ENCODE data around the gene ARSD. TPM values are rescaled to one million over a fixed set of nuclear protein-coding genes. Genes with fewer than 3 reads are reported as not detected.

The ARSD gene
- total RNA-seq, 1 experiment from 2014 or later: 12.7 TPM

DNA sequence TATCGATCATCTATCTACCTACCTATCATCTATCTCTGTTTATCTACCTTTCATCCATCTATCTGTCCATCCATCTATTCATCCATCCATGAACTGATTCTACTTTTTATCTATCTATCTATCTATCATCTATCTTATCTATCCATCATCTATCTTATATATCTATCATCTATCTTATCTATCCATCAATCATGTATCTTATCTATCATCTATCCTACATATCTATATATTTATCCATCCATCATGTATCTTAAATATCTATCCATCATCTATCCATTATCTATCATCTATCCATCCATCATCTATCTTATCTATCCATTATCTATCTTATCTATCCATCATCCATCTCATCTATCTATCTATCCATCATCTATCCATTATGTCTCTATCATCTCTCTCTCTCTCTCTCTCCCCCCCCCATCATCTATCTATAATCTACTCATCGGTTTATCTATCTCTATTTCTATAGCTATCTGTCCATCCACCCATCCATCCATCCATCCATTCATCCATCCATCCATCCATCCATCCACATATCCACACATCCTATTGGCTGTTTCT lies 20.9 kb downstream of the ARSD start:
- Histone ChIP-seq H3K36me3 (ENCODE audit: control insufficient read depth, insufficient read depth, low read length) (no peaks in the 10 kb centered on the region), H3K27me3 (ENCODE audit: control insufficient read depth, insufficient read depth, low read length) (no peaks in the 10 kb centered on the region), H3K9me3 (ENCODE audit: control insufficient read depth, insufficient read depth, low read depth, low read length) (no peaks in the 10 kb centered on the region), H3K4me3 (ENCODE audit: low read depth in 2 of 2, low read length in 2 of 2) (no peak overlapping the region), H3K4me1 (ENCODE audit: control insufficient read depth, insufficient read depth, low read length) (no peaks in the 10 kb centered on the region), H3K27ac (ENCODE audit: low read length) (no peak overlapping the region)
- BruUV-seq (replicated peaks): no TSS peak
- POLR2A ChIA-PET: no interaction called here
- in situ Hi-C loops (cut with HindIII; ENCODE audit: low pct_unique_long_range_greater_than_20kb, low sequenced_read_pairs): no loop called here
- intact Hi-C loops (cut with micrococcal nuclease; ENCODE audit: unreplicated experiment): no loop called here
- DNase-seq (ENCODE audit: low read depth, low spot score) (no peak), ATAC-seq (no peak)
- no peak for TF ChIP-seq POLR2AphosphoS5 (IDR thresholded peaks at IDR 0.05; ENCODE audit: low read depth, low read length)
- no peak for TF ChIP-seq TCF7L2 (IDR thresholded peaks at IDR 0.05; ENCODE audit: low read depth, low read length)
- TF ChIP-seq, protein P1, sequence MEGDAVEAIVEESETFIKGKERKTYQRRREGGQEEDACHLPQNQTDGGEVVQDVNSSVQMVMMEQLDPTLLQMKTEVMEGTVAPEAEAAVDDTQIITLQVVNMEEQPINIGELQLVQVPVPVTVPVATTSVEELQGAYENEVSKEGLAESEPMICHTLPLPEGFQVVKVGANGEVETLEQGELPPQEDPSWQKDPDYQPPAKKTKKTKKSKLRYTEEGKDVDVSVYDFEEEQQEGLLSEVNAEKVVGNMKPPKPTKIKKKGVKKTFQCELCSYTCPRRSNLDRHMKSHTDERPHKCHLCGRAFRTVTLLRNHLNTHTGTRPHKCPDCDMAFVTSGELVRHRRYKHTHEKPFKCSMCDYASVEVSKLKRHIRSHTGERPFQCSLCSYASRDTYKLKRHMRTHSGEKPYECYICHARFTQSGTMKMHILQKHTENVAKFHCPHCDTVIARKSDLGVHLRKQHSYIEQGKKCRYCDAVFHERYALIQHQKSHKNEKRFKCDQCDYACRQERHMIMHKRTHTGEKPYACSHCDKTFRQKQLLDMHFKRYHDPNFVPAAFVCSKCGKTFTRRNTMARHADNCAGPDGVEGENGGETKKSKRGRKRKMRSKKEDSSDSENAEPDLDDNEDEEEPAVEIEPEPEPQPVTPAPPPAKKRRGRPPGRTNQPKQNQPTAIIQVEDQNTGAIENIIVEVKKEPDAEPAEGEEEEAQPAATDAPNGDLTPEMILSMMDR (IDR thresholded peaks at IDR 0.05): no peak
- TF ChIP-seq, protein P2, sequence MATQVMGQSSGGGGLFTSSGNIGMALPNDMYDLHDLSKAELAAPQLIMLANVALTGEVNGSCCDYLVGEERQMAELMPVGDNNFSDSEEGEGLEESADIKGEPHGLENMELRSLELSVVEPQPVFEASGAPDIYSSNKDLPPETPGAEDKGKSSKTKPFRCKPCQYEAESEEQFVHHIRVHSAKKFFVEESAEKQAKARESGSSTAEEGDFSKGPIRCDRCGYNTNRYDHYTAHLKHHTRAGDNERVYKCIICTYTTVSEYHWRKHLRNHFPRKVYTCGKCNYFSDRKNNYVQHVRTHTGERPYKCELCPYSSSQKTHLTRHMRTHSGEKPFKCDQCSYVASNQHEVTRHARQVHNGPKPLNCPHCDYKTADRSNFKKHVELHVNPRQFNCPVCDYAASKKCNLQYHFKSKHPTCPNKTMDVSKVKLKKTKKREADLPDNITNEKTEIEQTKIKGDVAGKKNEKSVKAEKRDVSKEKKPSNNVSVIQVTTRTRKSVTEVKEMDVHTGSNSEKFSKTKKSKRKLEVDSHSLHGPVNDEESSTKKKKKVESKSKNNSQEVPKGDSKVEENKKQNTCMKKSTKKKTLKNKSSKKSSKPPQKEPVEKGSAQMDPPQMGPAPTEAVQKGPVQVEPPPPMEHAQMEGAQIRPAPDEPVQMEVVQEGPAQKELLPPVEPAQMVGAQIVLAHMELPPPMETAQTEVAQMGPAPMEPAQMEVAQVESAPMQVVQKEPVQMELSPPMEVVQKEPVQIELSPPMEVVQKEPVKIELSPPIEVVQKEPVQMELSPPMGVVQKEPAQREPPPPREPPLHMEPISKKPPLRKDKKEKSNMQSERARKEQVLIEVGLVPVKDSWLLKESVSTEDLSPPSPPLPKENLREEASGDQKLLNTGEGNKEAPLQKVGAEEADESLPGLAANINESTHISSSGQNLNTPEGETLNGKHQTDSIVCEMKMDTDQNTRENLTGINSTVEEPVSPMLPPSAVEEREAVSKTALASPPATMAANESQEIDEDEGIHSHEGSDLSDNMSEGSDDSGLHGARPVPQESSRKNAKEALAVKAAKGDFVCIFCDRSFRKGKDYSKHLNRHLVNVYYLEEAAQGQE (IDR thresholded peaks at IDR 0.05; ENCODE audit: insufficient read depth in 1 of 2, low read depth in 2 of 2, low read length in 1 of 2): no peak
- TF ChIP-seq SIN3A (IDR thresholded peaks at IDR 0.05; ENCODE audit: borderline replicate concordance, insufficient read depth, low read depth, low read length): no peak
- CTCF ChIA-PET: no interaction called here

DNA sequence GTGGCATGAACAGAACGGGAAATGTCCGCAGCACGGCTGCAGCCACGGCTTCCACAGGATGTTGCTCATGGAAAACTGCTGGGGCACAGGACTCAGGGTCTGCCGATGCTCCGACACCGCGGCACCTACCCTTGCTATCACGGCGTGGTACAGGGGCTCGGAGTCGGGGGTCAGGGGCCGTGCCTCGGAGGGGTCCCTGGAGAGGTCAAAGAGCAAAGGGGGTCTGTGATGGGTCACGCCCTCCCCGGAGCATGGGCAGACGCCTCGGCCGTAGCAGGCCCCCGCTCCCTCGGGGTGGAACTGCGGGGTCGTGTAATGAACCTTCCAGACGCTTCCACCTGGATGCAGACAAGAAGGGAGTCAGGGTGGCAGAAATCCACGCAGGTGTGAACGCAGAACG lies 21.8 kb downstream of the ARSD start:
- in situ Hi-C loops (cut with HindIII; ENCODE audit: low pct_unique_long_range_greater_than_20kb, low sequenced_read_pairs) (no loop called here), intact Hi-C loops (cut with micrococcal nuclease; ENCODE audit: unreplicated experiment) (no loop called here)
- H3K27ac ChIP-seq (ENCODE audit: low read length): no peak overlapping the region
- ATAC-seq (no peak), DNase-seq (ENCODE audit: low read depth, low spot score) (no peak)
- H3K4me1 ChIP-seq (ENCODE audit: control insufficient read depth, insufficient read depth, low read length): no peaks in the 10 kb centered on the region
- H3K4me3 ChIP-seq (ENCODE audit: low read depth in 2 of 2, low read length in 2 of 2): no peak overlapping the region
- no peaks in the 10 kb centered on the region for H3K36me3 ChIP-seq (ENCODE audit: control insufficient read depth, insufficient read depth, low read length)
- TF ChIP-seq POLR2AphosphoS5 (IDR thresholded peaks at IDR 0.05; ENCODE audit: low read depth, low read length): no peak
- TF ChIP-seq SIN3A (IDR thresholded peaks at IDR 0.05; ENCODE audit: borderline replicate concordance, insufficient read depth, low read depth, low read length): no peak
- TF ChIP-seq, protein P2 (IDR thresholded peaks at IDR 0.05; ENCODE audit: insufficient read depth in 1 of 2, low read depth in 2 of 2, low read length in 1 of 2): no peak
- no peak for TF ChIP-seq TCF7L2 (IDR thresholded peaks at IDR 0.05; ENCODE audit: low read depth, low read length)
- TF ChIP-seq, protein P1 (IDR thresholded peaks at IDR 0.05): no peak
- POLR2A ChIA-PET: no interaction called here
- H3K9me3 ChIP-seq (ENCODE audit: control insufficient read depth, insufficient read depth, low read depth, low read length): no peaks in the 10 kb centered on the region
- CTCF ChIA-PET: no interaction called here
- BruUV-seq (replicated peaks): no TSS peak
- no peaks in the 10 kb centered on the region for H3K27me3 ChIP-seq (ENCODE audit: control insufficient read depth, insufficient read depth, low read length)
